IPS-20b (cell line): ENCODE data around the gene UMODL1.

Experiments used
- H3K27ac ChIP-seq: one replicate; pipeline ENCODE4 v1.5.1; 2013; ENCODE audit warnings: low read length
- H3K27me3 ChIP-seq: 2 replicates; pipeline ENCODE4 v1.6.1; 2013; ENCODE audit warnings: mild to moderate bottlenecking, low read length, inconsistent platforms; ENCODE audit not compliant: insufficient read depth
- H3K36me3 ChIP-seq: 2 replicates; pipeline ENCODE4 v1.6.1; 2013; ENCODE audit warnings: low read depth, mild to moderate bottlenecking, inconsistent platforms, low read length, moderate library complexity; ENCODE audit not compliant: insufficient read depth
- H3K4me1 ChIP-seq: 2 replicates; pipeline ENCODE4 v1.6.1; 2013; ENCODE audit warnings: mild to moderate bottlenecking, control low read depth, inconsistent platforms, low read length, moderate library complexity; ENCODE audit not compliant: insufficient read depth
- H3K4me3 ChIP-seq: 2 replicates; pipeline ENCODE4 v1.5.1; 2013; ENCODE audit warnings: mild to moderate bottlenecking, low read length, inconsistent platforms
- H3K9ac ChIP-seq: 2 replicates; pipeline ENCODE4 v1.6.1; 2013; ENCODE audit warnings: low read depth, mild to moderate bottlenecking, inconsistent platforms, low read length, moderate library complexity
- H3K9me3 ChIP-seq: 2 replicates; pipeline ENCODE4 v1.6.1; 2013; ENCODE audit warnings: mild to moderate bottlenecking, low read depth, low read length, inconsistent platforms; ENCODE audit not compliant: insufficient read depth

Gene UMODL1

GRCh38 chr21:42187976-42188653 lies 117.0 kb downstream of the UMODL1 start:
- no peaks in the 10 kb centered on the region for H3K27me3 ChIP-seq
- H3K27ac ChIP-seq, result no peak overlapping the region
- no peak overlapping the region for H3K9ac ChIP-seq
- H3K9me3 ChIP-seq, result no peaks in the 10 kb centered on the region
- no peaks in the 10 kb centered on the region for H3K36me3 ChIP-seq
- no peaks in the 10 kb centered on the region for H3K4me1 ChIP-seq
- no peak overlapping the region for H3K4me3 ChIP-seq

GRCh38 chr21:42188663-42189062 lies 117.5 kb downstream of the UMODL1 start:
- no peak overlapping the region for H3K4me3 ChIP-seq
- no peaks in the 10 kb centered on the region for H3K4me1 ChIP-seq
- no peaks in the 10 kb centered on the region for H3K36me3 ChIP-seq
- H3K27me3 ChIP-seq, result no peaks in the 10 kb centered on the region
- H3K9ac ChIP-seq, result no peak overlapping the region
- H3K9me3 ChIP-seq, result no peaks in the 10 kb centered on the region
- H3K27ac ChIP-seq, result no peak overlapping the region

GRCh38 chr21:42189431-42189830 lies 118.3 kb downstream of the UMODL1 start:
- no peaks in the 10 kb centered on the region for H3K36me3 ChIP-seq
- H3K27me3 ChIP-seq, result no peaks in the 10 kb centered on the region
- H3K4me1 ChIP-seq, result no peaks in the 10 kb centered on the region
- no peak overlapping the region for H3K4me3 ChIP-seq
- H3K27ac ChIP-seq, result no peak overlapping the region
- H3K9ac ChIP-seq, result no peak overlapping the region
- H3K9me3 ChIP-seq, result no peaks in the 10 kb centered on the region

- Histone ChIP-seq H3K27ac (no peak overlapping the region), H3K4me1 (no peaks in the 10 kb centered on the region), H3K9ac (no peak overlapping the region), H3K4me3 (no peak overlapping the region), H3K9me3 (no peaks in the 10 kb centered on the region), H3K36me3 (no peaks in the 10 kb centered on the region), H3K27me3 (no peaks in the 10 kb centered on the region)
Observed at GRCh38 chr21:42189860-42190485, 118.9 kb downstream of the UMODL1 start.

- no peaks in the 10 kb centered on the region for H3K9me3 ChIP-seq
- H3K4me1 ChIP-seq, result no peaks in the 10 kb centered on the region
- no peak overlapping the region for H3K27ac ChIP-seq
- no peaks in the 10 kb centered on the region for H3K27me3 ChIP-seq
- no peak overlapping the region for H3K4me3 ChIP-seq
- H3K36me3 ChIP-seq, result no peaks in the 10 kb centered on the region
- H3K9ac ChIP-seq, result no peak overlapping the region
Observed at GRCh38 chr21:42190486-42190863, 119.4 kb downstream of the UMODL1 start.

- Histone ChIP-seq H3K9ac (no peak overlapping the region), H3K36me3 (no peaks in the 10 kb centered on the region), H3K27me3 (no peaks in the 10 kb centered on the region), H3K27ac (no peak overlapping the region), H3K4me1 (no peaks in the 10 kb centered on the region), H3K9me3 (no peaks in the 10 kb centered on the region), H3K4me3 (no peak overlapping the region)
Observed at GRCh38 chr21:42191064-42191463, 119.9 kb downstream of the UMODL1 start.

GRCh38 chr21:42191696-42192595 lies 120.8 kb downstream of the UMODL1 start:
- Histone ChIP-seq H3K9me3 (no peaks in the 10 kb centered on the region), H3K27me3 (no peaks in the 10 kb centered on the region), H3K36me3 (no peaks in the 10 kb centered on the region), H3K27ac (no peak overlapping the region), H3K4me3 (no peak overlapping the region), H3K9ac (no peak overlapping the region), H3K4me1 (no peaks in the 10 kb centered on the region)
